C4-2B (cell line): Measurements from ENCODE around the gene KIAA2012.

ENCODE experiments used
- CTCF ChIP-seq: fragments of 450-650 bp; conservative IDR thresholded peaks from 2 replicates; pipeline ENCODE4 v1.5.1; 2017; ENCODE audit warnings: mild to moderate bottlenecking
- ZFX ChIP-seq: fragments of 450-650 bp; IDR thresholded peaks from 2 replicates; pipeline ENCODE4 v1.6.1; 2017

GRCh38 chr2:202121532-202122162, 48.6 kb downstream of the KIAA2012 start:
- TF ChIP-seq CTCF (no peak), ZFX (no peak)
